HG02610 (cell line): ENCODE measurements around the gene MCM9.
"Not testable (repeated sequence)": the region's sequence is repeated elsewhere in the genome, so short reads cannot be mapped to it uniquely, and the experiment has no call there.

Source experiments
- ATAC-seq: cut with Tn5 transposase; IDR thresholded peaks from one replicate; pipeline ENCODE4 v1.9.1; 2021; ENCODE audit warnings: mild to moderate bottlenecking, moderate library complexity; ENCODE audit not compliant: unreplicated experiment

The MCM9 gene

DNA sequence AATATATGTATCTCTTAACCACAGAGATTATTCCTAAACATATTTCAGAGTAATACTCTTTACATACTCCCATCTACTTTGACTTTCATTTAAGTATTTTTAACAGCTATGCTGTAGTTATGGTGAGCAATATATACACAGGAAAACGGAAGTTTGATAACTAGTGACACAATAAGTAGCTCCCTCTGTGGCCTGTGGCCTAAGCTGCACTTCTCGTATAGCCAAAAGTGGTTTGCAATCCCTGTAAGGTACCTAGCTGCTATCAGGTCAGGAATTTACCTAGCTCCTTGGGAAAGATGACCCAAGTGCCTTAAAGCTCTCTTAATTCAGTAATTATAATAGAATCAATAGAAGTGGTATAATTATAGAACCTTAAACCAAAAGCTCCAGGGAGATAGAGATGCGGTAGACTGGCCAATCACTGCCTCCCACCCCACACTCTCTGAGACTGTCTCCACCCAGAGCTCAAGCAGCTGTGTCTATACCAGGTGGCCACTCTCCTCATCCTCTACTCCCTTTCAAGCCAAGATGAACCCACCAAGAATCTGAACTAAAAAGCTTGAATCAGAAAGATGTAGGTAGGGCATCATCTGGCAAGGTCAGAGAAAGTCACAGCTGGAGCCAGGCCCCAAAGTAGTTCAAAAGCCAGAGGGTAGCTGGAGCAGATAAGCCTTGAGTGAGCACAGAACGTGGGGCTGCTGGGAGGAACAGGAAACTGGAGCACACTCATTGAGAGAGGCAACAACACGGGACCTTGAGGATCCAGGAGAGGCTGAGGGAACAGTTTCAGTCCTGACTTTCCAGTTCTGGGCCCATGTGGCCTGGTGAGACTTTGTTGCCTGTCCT is 125.9 kb downstream of the MCM9 start:
- peak; percentile 80 for ATAC-seq

DNA sequence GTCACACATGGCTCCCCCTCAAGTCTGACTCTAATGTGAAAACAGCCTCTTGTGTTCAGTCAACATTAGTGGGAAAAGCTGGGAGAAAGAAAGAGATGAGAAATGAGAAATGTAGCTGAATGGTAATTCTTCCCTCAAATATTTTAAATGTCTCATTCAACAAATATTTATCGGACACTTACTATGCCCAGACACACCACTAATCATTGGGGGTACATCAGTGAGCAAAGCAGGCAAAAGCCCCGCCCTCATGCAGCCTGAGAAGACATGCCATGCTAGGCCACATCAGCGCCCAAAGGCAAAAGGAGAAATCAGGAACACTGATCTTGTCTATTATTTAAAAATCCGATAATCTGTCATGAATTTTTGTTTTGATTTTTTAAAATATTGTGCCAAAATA is 130.9 kb downstream of the MCM9 start:
- ATAC-seq = no peak

DNA sequence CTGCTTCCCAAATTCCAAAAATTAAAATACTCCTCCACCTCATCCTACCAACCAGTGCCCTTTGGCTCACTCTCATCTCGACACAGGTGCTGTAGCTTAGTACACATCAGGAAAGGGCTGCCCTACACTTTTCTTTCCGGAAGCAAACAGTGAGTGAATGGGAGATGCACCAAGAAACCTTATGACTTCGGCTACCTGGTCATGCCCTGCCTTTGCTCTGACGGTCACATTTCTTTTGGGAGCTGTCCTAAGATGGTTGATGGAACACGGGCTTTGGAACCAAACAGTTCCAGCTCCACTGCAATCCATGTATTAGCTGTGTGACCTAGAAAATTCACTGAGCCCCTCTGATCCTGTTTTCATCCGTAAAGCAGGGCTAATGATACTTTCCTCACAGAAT is 133.7 kb downstream of the MCM9 start:
- no peak for ATAC-seq

DNA sequence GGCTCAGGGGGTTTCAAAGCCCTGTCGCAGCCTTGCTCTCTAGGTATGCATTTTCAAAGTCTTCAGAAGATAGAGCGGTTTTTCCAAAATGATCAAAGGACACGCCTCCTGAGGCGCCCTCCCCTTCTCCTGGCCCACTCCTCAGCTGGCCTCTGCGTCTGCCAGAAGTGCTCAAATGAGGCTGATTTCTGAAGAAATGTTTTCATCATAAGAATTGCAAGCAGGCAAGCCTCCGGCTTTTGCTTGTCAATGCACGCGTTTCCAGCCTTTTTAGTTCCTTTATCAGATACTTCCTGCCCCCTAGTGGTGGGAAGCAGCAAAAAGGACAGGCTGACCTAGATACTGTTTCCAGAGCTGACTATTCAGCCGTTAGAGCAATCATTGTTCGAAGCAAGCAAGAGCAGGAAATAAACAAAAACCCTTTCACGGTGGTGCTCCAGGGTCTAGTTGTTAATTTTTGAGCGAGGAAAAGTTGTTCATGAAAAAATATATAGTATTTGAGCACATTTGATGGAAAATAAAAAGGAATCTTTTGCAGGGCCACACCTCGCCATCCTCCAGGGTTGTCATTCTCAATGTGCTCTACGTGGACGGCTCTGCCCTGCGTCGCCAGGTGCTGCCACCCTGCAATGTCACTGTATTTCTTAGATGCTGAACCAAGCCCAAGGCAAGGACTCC is 134.4 kb downstream of the MCM9 start:
- peak; percentile 89 for ATAC-seq

DNA sequence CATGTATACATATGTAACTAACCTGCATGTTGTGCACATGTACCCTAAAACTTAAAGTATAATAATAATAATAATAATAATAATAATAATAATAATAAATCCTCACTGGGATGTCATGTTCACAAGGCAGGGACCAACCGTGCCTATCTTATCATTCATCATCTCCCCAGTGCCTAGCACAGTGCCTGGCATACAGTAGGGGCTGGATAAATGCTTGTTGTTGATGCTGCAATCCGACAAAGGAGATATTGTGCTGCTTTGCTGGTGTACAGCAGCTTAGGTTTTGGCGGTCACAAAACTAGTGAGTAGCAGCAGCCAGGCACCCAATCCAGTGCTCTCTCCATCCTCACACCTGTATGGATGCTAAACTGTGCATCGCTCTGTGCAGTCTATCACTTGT is 135.1 kb downstream of the MCM9 start:
- ATAC-seq = no peak

DNA sequence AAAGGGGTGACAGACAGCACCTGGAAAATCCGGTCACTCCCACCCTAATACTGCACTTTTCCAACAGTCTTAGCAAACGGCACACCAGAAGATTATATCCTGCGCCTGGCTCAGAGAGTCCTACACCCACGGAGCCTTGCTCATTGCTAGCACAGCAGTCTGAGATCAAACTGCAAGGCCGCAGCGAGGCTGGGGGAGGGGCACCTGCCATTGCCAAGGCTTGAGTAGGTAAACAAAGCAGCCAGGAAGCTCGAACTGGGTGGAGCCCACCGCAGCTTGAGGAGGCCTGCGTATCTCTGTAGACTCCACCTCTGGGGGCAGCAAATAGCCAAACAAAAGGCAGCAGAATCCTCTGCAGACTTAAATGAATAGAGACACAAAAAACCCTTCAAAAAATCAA is 138.4 kb downstream of the MCM9 start:
- not testable (repeated sequence) for ATAC-seq

DNA sequence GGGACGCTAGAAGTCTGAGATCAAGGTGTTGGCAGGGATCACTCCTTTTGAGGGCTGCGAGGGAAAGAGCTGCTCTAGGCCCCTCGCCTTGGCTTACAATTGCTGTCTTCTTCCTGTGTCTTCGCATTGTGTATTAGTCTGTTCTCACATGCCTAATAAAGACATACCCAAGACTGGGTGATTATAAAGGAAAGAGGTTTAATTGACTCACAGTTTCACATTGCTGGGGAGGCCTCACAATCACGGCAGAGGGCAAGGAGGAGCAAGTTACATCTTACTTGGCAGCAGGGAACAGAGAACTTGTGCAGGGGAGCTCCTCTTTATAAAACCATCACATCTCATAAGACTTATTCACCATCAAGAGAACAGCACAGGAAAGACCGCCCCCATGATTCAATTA is 143.5 kb downstream of the MCM9 start:
- no peak for ATAC-seq

DNA sequence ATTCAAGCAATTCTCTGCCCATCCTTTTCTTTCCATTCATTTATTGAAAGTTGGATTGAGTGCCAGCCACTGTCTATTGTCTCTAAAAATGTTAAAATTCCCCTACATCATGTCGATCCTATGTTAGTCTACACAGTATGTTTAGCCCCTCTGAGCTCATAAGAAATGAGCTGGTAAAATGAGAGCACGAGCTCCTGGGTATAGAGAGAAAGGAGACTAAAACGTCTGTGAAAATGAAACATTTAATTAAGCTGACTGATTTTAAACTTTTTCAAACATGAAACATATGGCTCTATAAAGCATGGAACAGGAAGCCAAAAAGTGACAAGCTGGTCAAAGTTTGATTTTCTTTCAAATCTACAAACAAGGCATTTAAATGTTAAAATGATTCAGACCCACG is 145.0 kb downstream of the MCM9 start:
- ATAC-seq = no peak

DNA sequence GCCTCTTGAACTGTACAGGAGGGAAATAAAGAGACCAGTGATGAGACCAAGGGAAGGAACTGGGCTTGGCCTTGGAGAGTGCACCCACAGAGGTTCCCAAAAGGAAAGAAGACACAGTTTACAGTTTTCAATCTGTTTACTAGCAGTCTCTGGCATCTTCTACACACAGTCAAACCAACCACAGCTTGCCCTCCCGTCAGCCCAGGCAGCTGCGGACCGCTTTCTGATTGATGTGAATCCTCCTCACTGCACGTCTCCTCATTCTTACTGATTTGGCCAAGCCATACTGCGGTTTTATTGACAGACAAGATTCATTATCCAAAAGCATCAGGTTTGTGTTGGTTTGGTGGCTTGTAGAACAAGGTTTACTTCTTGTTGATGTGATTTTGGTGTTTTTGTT is 145.5 kb downstream of the MCM9 start:
- no peak for ATAC-seq

DNA sequence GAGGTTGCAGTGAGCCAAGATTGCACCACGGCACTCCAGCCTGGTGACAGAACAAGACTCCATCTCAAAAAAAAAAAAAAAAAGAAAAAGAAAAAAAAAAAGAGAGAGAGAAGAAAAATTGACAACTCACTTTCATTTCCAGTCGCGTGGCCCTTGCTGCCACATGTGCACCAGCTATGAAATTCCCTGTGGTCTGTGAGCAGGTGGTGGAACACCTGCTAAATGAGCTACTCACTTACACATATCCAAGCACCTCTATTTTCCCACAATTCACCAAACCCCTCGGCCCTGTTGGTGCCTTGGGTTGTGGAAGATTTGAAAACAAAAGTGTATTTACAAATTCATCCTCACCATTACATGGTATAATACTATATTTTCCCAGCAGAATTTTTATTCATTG is 146.3 kb downstream of the MCM9 start:
- no peak for ATAC-seq

DNA sequence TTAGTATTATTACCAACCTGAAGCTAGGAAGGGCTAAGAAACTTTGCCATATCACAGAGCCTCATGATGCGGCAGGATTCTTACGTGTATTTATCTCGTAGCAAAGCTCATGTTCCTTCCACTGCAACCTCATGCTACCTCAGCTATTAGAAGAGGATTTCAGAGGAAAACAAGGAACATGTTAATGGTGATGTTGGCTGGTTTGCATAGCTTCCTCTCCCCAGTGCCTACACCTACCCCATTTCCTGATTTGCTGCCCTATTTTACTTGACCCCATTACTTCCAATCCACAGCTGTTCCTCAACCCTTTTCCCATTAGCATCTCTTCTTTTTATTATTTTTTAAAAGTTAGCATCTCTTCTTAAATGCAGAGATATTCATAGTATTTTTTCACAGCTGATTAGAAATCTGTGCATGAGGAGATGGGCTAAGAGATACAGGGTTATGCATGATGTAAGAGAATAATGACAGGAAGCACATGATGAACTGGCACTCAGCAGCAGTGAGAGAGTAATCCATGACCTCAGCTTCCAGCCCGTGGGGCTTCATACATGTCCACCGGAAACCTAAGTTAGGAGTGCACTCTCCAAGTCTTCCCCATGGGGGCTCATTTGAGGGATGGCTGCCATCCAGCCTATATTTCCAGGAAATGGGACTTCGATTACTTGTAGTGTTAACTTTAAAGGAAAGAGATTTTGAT is 147.1 kb downstream of the MCM9 start:
- ATAC-seq = no peak

DNA sequence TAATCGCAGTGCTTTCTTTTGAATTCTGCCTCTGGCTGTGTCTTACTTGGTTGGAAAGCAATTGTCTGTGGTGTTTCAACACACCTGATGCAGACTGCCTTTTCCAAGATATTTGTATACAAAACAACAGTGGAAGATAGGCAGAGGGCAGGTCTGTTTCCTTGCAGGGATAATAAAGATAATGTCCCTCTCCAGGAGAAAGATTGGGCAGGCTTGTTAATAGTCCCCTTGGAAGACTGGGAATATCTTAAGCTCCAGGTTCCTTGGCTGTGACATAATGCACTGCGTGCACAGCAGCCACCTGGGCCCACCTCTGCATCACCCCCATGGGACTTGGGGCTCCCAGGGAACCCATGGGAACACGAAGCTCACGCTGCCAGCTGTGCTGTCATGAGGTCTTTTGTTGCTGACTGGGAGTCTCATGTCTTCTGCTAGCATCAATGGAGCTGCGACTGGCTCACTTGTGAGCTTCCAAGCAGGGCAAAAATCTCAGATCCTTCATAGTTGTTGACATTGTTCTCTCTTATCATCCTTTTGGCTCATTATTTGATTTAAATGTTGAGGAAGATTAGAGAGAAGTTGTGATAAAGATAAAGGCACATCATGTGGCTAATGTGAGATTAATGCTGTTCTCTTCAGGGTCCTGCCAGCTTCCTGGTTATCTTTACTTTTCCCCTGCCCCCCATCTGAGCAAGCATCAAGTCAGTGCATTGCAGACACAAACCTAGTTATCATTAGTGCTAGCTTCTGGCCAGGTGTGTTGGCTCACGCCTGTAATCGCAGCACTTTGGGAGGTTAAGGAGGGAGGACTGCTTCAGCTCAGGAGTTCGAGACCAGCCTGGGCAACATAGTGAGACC is 148.1 kb downstream of the MCM9 start:
- no peak for ATAC-seq

DNA sequence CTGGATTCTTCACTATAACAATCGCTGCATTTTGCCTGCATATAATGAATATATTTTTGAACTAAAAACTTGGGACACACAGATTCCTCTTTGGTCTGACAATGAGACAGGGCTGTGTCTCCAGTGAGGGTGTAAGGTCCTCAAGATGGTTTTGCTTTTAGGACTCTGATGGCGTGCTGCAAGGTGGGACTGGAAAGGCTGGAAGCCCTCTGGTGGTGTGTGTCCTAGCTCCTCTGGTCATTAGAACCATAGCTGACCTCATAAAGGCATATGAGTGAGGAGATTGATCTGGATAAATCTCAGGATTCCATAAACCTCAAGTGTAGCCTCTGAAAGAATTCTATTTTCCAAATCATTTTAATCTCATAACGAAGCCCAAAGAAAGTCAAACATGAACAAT is 149.4 kb downstream of the MCM9 start:
- ATAC-seq = no peak

DNA sequence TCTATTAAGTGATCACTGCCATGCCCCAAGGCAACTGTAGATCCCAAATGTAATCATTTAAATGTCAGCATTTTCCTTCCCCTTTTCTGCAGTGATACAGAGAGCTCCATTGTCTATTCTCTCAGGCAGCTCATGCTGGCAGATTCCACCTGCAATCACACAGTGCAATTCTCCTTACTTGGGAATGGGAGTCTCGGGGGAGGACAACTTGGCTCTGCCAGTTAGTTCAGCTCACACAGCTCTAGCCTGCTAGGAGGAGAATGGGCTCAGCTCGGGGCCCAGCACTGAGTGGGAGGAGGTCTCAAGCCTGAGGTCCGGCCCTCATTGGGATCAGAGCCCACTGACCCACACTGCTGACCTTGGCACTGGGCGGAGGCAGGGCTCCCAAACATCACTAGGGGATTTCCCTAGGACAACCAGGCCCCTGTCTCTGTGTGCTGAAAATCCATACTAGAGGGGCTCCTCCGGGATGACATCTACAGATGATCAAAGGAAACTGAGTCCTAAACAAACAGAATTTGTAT is 150.3 kb downstream of the MCM9 start:
- no peak for ATAC-seq

DNA sequence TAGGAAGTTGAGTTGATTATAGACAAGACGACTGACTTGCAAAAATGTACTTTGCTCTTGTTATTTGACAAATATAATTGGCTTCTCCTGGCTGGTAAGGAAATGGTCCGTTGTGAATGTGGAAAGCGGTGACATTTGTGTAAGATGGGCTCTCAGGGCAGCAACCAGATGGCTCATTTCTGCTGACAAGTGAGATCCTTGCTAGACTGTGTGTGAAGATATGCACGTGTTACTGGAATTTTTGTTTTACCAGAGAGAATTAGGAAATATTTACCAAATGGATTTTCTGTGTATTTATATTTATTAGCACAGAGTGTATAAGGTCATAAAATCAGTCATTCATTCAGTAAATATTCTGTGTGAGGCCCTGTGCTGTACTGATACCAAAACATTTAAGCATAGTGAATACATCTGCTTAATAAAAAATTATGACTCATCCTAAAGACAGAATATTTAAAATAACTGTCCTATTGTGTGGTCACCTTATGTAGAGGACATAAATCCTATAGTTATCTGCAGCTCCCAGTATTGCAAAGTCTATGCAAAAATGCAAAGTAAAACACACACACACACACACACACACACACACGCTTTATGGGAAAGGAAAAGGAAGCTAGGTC is 150.9 kb downstream of the MCM9 start:
- no peak for ATAC-seq

DNA sequence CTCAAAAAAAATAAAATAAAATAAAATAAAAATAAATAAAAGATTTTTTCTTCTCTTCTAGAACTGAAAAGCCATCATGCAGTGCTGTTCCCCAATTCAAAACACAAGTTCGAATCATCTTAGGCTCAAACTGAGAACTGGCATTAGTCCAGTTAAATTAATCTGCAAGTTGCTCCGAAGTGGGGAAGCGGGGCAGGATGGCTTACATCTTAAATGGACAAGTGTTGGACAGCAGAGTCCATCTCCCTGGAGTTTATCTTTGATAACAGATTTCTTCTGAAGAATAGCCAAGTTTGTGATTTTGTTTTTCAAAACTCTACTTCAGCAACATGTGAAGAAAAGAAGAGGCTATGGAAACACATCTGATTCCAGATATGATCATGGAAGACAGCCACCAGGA is 152.3 kb downstream of the MCM9 start:
- no peak for ATAC-seq

DNA sequence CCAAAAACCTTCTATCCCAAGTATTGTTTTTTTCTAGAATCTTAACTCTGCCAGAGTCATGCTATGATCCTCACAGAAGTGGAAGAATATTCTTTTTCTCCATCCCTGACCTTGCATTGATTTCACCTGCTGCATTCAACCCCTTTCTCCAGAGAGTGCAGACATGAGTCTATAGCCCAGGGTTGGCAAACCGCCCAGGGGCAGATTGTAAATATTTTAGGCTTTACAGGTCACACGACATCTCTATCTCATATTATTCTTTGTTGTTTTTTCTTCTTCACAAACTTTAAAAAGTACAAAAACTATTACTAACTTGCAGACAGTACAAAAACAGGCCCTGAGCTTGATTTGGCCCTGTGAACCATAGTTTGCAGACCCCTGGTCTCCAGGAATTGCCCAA is 153.1 kb downstream of the MCM9 start:
- ATAC-seq = no peak

DNA sequence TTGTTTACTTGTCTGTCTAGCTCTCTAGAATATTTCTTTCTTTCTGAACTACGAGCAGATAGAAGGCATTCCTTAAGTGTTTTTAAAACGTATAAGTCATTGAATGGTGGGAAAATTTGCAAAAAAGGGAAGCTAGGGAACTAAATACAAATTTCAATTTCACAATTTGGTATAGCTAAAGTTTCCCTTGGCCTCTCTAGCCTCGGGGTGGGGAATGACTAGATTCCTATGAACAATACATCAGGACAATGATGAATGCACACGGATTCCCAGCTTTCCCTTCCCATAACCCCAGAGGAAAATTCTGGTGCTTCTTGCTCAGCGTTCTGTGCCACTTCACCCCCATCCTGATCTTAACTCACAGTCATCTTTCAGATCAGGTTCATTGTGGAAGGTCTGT is 154.3 kb downstream of the MCM9 start:
- ATAC-seq = no peak

DNA sequence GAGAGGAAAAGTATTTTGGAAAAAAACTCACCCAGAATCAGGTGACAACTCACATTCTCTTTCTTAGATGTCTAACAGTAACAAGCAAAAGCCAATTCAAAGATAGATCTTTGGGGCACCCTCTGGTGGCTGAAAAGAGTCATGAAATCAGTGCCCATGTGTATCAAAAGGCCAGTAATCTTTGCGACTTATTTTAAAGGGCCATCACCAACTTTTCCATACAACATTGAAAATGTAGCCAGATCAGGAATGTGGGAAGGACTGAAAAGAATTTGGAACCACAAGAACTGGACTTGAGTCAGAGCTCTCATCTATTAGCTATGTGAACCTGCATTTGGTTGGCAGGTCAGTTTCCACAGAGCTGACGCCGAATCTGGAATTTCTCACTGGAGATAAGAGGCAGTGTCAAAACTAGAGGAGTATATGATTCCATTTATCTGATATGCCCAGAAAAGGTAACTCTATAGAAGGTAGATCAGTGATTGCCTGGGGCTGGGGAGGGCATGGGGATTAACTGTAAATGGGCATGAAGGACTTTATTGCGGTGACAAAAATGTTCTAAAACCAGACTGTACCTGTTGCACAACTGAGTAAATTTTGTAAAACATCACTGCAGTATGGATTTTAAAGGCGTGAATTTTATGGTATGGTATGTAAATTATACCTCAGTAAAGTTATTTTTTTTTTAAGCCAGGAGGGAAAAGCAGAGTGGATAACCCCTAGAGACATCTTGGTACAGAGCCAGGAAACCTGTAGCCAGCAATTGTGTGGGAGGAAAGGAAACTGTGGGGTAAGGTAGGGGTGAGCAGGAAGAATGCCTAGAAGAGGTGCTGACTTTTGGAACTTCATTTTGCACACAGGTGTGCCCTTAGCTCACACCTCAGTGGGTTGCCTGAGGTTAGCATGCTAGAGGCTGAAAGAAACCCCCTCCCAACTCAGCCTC is 158.1 kb downstream of the MCM9 start:
- ATAC-seq = peak; percentile 80
